Measurements from ENCODE around the gene NBPF3.

NBPF3 gene

DNA sequence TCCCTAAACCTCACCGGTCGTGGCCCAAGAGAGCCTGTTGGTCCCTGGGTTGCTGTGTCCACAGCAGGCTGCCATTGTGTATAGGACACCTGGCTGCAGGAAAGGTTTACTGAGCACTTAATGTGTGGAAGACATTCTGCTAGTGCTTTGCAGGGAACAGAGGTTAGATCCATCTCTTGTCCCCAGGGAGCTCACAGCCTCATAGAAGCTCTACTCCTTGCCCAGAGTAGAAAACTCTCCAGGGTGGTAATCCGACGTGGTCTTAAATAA lies 52.4 kb downstream of the NBPF3 start:
- in situ Hi-C loops (cut with MboI; ENCODE audit: low sequenced_read_pairs) = no loop called here

DNA sequence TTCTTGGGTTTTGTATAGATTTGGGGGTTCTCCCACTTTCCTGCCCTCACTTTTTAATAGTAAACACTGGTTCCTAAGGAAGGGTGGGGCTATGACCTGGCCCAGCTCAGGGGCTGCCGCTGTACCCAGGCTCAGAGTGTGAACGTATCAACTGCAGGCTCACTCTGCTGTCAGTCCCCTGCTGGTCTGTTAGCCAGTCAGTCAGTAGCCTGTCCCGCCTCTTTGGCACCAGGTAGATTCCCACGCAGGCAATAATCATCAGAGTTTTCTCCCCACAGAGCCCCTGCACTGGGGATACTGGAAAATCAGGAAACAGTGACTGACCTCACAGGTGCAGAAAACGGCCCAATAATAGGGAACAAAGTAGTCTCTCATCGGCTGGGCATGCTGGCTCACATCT lies 54.3 kb downstream of the NBPF3 start:
- in situ Hi-C loops (cut with MboI; ENCODE audit: low sequenced_read_pairs) = no loop called here

DNA sequence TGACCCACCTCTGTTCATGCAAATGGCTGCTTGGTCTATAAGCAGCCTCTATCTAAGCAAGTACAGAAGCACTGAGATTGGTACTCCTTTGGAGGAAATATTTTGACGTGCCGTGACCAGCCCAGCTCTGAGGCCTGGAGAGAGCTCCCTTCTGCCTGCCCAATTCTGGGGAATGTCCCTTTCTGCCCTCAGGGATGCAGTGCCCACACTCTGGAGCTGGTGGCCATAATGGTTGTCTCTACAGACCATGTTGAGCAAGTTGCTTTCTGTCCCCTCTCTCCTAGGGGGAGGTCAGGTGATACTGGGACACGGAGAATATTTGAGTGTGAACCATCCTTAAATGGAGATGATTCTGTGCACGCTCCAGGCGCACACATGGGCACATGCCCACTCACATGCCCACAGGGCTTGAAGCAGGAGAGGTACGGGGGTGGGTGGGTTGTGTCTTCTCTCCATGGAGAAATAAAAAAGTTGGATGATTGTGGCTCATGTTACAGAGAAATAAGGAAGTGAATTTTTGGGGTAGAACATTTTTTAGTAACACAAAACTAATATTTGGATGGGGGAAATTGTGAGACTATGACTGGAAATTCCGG lies 55.4 kb downstream of the NBPF3 start:
- in situ Hi-C loops (cut with MboI; ENCODE audit: low sequenced_read_pairs) = no loop called here

DNA sequence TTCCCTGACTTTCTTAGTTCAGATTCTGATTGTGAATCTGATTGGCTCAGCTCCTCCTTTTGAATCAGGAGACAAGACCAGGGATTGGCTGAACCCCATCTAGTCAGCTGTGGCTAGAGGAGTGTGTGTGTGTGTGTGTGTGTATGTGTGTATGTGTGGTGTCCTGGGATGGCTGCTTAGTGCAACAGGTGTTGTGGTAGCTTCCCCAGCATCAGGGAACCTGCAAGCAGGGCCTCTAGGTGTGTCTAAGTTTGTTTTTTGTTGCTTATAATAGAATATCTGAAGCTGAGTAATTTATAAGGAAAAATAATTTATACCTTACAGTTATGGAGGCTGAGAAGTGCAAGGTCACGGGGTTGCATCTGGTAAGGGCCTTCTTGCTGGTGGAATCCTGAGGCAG lies 56.1 kb downstream of the NBPF3 start:
- in situ Hi-C loops (cut with MboI; ENCODE audit: low sequenced_read_pairs) = no loop called here

DNA sequence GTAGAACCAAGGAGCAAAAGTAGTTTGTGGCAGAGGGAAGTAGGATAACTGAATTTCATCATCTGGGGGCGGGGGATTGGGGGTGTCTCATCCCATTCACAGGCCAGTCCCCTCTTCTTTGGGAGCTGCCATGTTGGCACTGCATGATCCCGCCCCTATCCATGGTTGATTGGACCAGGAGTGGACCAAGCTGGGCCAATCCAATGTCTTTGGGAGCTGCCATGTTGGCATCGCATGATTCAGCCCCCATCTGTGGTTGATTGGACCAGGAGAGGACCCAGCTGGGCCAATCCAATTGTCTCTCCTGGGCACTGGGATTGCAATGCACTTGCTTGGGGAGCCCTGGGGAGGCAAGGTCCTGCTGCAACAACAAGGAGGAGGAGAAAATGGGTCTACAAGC lies 56.9 kb downstream of the NBPF3 start:
- in situ Hi-C loops (cut with MboI; ENCODE audit: low sequenced_read_pairs) = no loop called here

DNA sequence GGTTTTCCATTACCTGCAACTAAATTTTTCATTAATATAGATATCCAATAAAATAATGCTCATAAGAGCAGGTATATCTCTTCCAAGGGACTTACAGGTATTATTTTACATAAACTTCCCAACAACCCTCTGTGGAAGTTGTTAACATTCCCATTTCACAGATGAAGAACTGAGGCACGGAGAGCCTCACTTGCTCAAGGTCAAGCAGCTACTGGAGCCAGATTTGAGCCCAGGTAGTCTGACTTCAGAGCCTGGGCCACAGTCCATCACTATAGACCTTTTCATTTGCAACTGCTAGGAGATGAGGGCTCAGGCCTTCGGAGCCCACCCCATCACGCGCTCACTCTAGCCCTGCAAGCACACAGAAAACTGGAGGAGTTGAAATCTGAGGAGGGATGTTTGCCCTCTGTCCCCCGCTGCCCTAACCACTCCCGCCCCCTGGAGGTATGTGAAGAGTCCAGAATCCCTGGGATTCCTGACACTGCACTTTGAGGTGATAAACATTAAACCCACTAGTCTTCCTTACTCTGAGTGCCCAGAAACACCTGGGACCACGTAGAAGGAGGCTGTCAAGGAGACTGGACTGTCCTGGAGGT lies 57.6 kb downstream of the NBPF3 start:
- in situ Hi-C loops (cut with MboI; ENCODE audit: low sequenced_read_pairs) = no loop called here

DNA sequence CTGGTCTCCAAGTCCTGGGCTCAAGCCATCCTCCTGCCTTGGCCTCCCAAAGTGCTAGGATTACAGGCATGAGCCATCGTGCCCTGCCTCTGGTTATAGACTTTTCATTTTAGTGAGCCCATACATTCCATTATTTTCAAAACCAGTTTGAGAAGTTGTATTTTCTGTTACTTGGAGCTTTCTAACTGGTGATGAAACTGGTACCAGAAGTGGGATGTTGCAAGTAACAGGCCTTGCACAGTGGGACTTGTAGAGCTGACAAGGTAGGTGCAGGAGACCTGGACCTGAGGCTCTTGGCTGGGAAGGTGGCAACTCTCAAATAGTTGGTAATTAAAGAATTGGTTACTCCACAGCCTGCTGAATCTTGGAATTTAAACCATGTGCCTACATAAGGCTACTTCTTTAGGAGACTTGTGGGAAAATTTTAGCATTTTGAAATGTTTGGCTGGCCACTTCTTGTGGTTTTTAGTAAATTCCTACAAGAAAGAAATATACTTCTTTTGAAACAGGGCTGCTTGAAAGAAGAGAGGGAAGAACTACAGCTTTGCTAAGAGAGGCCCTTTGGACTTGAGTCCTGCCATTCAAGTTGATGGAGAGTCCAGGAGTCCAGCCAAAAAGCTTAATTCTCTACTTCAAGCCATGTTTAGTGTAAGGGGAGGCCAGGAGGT lies 59.5 kb downstream of the NBPF3 start:
- in situ Hi-C loops (cut with MboI; ENCODE audit: low sequenced_read_pairs) = no loop called here

DNA sequence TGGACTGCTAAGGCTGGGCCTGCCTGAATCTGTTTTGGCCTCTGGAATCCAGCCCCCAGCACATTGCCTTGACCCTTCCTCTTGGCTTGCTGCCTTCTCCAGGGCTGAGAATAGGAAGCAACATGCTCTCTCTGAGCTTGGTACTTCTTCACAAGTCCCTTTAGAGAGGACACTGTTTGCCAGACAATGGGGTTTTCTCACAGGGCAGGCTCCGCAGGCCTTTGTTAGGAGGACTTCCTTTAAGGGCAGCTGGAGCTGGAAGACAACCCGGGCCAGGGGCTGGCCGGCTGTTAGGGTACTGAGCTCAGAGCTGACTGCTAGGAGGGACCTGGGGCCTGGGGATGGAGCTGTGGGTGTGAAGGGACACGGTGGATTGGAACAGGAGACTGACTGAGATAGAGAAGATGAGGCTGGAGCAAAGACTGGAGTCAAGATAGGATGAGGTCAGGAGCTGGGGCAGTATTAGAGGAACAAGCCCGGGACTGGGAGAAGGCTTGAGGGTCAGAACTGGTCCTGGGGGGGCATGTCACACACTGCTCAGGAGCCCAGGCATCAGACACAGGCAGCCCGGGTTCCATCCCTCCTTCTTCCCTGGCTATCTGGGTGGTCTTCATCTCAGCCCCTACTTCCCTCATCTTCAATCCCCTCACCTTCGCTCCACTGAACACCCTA lies 63.9 kb downstream of the NBPF3 start:
- in situ Hi-C loops (cut with MboI; ENCODE audit: low sequenced_read_pairs) = no loop called here

DNA sequence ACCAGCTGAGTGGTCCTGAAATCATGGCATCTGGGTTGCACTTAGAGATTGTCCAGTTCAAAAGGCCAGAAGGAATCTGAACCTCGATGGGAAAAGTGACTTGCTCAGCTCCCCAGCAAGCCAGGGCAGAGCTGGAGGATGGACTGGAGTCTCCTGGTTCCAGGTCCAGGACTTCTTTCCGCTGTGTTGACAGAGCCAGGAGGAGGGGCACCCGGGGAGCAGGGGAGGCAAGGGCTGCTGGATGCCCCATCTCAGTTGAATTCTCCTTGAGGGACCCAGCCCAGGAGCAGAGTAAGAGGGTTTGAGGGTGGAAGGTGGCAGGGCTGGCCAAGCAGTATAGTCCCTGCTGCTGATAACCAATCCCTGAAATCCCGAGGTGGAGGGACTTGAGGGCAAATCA lies 66.9 kb downstream of the NBPF3 start:
- in situ Hi-C loops (cut with MboI; ENCODE audit: low sequenced_read_pairs) = no loop called here

DNA sequence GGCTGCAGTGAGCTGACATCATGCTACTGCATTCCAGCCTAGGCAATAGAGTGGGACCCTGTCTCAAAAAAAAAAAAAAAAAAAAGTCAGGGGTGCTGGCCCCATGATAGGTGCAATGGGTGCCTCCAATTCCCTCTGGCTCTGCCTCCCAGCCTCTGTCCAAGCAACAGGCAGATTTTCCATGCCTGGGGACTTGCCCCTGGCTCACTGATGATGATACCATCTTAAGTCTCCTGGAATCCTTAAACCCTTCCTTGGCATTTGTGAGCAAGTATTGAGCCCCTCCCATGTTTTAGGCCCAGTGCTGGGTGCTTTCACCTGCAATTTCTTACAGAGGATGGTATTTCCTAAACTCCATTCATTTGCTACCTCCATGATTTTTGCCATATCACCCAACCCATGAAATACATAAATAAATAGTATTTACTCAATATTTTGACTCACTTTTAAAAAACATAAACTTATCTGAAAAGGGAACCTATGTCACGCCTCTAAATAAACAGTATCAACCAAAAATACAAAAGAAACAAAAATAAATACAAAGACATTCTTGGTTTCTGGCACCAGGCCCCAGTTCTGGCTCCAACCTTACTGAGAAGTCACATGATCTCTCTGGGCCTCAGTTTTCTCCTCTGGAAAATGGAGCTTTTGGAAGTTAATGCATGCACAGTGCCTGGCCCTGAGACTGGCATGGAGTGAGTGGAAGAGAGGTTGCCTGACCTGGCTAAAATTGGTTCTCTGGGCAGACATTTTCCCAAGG lies 67.8 kb downstream of the NBPF3 start:
- in situ Hi-C loops (cut with MboI; ENCODE audit: low sequenced_read_pairs) = no loop called here

DNA sequence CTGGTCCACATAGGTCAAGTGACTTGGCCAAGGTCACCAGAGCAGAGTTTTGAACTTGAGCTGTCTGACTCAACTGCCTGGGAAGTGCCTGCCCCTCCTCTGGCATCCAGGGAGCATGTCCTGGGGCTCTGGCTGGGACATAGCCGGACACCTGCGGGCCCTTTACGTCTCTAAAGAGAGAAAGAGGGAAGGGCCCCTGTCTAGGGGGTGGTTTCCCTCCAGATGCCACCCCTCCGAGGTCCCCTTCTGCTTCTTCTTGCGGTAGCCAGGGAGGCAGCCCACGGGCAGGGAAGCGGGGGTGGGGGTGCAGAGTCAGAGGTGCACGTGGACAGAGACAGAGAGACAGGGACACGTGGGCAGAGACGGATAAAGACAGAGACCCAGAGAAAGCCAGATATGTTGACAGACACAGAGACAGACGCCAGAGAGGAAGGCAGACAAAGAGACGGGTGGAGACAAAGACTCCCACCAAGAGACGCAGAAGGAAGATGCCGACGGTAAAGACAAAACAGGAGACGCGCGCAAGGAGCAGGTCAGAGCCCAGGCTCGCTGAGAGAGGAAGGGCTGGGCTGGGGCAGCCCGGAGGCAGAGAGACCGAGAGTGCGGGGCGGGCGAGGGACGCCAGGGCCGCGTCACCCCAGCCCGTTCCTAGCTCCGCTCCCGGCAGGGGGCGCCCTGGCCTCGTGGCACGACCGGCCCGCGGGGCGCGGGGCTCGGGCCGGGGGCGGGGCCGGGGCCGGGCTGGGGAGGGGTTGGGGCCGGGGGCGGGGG lies 68.8 kb downstream of the NBPF3 start:
- in situ Hi-C loops (cut with MboI; ENCODE audit: low sequenced_read_pairs) = no loop called here

DNA sequence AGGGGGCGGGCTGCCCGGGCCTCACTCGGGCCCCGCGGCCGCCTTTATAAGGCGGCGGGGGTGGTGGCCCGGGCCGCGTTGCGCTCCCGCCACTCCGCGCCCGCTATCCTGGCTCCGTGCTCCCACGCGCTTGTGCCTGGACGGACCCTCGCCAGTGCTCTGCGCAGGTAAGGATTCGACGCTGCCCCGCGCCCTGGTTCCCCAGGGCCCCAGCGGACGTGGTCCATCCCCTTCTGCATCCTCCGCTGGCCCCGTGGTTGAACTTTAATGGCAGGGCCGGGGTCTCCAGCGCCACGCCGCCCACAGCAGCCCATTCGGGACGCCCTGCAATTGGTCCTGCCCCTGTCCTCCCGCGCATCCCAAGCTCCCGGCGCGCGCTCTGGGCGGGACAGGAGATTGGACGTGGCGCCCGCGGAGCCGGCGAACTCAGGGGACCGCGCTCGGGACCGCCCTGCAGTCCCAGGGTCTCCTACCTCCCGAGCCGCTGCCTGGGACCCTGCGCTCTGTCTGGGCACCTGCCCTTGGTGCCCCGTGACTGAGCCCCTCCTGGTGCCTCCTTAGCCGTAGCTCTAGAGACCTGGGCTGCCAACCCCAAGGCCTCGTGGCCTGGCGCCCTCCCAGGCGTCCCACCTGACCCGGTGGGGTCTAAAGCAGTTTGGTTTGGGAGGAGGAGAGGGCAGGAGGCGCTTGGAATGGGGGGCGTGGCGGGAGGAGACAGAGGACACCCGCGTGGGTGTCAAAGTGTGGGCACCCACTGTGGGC lies 69.6 kb downstream of the NBPF3 start, which contains the start of gene ALPL:
Gene ALPL (plus strand): TSS at position 73 of the 762 bp plus-strand sequence. CDS start 44,659 bp downstream, outside the sequence.
- in situ Hi-C loops (cut with MboI; ENCODE audit: low sequenced_read_pairs) = no loop called here

DNA sequence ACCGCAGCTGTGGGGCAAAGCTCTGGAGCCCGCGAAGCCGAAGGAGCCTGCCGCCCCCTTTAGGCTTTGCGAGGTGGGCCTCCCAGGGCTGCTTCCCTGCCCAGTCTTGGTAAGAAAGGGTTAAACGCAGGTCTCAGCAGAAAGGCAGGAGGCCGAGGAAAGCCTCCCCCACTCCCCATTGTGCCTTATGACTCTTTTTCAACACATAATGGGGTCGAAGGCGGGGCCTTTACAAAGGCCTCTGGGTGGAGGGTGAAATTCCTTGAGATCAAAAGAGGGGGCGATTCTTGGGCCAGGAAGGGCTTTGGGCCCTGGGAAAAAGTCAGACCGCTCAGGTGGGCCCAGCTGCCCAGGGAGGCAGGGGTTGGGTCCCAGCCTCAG lies 70.2 kb downstream of the NBPF3 start:
- in situ Hi-C loops (cut with MboI; ENCODE audit: low sequenced_read_pairs) = no loop called here

DNA sequence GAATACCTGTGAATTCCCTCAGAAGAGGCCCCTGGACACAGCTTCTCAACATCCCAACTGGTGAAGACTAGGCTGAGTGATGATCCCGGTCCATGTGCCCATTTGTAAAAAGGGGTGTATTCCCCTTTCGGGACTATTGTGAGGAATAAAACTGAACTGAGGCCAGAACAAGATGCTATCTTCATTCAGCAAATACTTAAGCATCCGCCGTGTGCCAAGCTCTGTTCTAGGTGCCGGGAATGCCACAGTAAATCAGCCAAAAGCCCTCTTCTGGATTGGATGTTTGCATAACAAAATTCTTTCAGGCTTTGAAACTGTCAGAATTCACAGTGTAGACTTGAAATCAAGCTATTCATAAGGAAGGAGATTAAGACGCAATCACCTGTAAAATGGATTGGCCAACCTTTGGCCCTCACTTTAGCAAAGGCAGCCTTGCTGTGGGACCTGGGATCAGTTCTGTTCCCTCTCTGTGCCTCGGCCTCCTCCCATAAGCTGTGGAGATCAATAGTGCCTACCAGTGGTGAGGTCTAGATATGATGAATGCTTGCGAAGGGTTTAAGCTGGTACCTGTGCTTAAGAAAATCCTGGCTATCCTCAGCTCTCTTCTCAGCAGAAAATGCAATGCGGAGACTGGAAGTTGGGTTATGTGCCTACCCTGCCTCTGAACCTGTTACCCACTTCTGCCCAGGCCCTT lies 71.1 kb downstream of the NBPF3 start:
- in situ Hi-C loops (cut with MboI; ENCODE audit: low sequenced_read_pairs) = no loop called here

DNA sequence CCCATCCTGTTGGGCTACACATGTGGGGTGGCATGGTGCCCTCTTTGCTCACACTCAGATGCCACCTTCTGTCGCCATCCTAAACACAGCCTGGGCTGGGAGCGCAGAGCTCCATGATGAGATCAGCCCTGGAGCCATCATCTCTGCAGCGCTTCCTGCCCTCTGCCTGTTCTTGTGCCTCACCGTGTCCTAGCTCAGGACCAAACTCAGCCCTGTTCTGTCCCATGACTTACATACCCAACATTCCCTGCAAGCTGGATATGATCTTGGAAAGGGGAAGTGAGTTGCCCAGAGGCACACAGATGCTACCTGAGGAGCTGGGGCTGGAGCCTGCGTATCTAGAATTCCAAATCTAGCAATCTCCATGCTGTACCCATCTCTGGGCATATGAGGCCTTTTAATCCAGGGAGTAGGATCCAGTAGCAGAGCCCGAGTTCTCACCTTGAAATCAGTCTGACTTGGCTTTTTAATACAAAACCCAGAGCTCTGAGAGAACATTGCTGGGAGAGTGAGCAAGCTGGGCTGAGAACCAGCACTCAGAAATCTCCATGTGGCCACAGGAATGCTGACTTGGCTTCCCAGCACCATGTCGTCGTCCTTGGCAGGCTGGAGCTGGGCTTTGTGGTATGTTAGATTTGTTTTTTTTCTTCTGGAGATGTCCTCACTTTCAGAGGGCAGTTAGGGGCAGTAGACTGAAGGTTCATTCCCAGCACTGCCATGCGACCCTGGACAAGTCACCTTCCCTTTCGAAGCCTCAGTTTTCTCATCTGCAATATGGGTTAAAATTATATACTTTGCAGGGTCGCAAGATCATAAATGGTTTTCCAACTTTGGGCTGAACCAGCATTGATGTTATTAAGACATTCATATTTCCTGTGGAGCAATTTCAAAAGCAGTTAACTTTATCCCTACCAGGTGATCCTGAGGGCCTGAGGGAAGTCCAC lies 71.9 kb downstream of the NBPF3 start:
- in situ Hi-C loops (cut with MboI; ENCODE audit: low sequenced_read_pairs) = no loop called here

DNA sequence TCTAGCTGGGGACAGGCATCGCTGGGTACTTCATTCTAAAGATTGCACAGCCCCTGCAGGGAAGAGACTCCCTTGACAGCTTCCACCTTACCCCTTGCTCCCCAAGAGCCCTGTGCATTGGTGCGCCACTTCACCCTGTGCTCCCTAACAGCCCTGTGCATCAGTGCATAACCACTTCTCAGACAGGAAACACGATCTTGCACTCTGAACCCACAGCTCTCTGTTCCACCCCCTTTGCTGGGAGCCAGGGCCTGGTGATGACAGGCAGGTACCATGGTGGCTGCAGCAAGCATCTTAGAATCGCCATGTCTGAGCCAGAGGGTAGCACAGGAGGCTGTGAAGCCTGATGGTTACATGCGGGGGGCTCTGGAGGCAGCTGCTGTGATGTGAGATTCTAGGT lies 74.3 kb downstream of the NBPF3 start:
- in situ Hi-C loops (cut with MboI; ENCODE audit: low sequenced_read_pairs) = no loop called here

DNA sequence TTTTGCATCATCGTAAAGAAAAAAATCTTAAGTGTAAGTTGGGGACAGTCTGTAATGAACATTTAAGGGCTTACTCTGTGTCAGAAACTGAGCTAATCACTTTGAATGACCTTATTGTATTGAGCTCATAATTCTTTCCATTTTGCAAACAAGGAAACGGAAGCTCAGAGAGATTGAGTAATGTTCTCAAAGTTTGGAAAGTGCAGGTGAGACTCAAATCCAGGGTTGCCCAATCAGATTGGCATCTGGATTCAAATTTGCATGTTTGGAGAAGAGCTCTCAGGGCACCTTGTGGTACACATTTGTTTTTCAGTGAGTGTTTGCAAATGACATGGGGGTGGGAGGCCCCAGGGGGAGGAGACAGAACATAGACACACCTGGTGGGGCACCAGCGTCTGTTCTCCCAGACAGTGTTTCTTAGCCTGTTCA lies 77.2 kb downstream of the NBPF3 start:
- in situ Hi-C loops (cut with MboI; ENCODE audit: low sequenced_read_pairs) = no loop called here

All from hTERT RPE-1 (cell line).